ENCODE measurements around the gene PGBD5.

DNA sequence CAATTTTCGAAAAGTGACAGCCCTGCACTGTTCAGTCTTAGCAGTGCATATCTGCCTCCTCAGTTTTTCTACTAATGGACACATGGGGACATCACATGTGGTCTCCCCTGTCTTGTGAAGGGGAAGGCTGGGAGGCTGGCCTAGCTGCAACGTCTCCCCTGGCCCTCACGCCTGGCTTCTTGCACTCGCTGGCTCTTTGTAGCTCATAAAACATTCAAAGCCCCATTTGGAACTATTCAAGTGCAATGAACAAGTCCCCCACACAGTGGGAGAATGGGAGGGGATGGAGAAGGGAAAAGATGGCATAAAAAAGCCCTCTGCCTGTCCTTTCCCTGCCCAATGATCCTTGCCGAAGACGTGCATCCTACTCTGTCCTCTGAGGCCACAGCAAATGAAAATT, 73.6 kb downstream of the PGBD5 start:
- TF ChIP-seq POLR2A (IDR thresholded peaks at IDR 0.05) (no peak), POLR2AphosphoS5 (IDR thresholded peaks at IDR 0.05) (no peak)
- TF ChIP-seq, protein P1, sequence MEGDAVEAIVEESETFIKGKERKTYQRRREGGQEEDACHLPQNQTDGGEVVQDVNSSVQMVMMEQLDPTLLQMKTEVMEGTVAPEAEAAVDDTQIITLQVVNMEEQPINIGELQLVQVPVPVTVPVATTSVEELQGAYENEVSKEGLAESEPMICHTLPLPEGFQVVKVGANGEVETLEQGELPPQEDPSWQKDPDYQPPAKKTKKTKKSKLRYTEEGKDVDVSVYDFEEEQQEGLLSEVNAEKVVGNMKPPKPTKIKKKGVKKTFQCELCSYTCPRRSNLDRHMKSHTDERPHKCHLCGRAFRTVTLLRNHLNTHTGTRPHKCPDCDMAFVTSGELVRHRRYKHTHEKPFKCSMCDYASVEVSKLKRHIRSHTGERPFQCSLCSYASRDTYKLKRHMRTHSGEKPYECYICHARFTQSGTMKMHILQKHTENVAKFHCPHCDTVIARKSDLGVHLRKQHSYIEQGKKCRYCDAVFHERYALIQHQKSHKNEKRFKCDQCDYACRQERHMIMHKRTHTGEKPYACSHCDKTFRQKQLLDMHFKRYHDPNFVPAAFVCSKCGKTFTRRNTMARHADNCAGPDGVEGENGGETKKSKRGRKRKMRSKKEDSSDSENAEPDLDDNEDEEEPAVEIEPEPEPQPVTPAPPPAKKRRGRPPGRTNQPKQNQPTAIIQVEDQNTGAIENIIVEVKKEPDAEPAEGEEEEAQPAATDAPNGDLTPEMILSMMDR (IDR thresholded peaks at IDR 0.05) = no peak

Measured in transverse colon (tissue), 4 donors.